H1 (cell line): Measurements from ENCODE around the gene GCAT. TPM values are rescaled to one million over a fixed set of nuclear protein-coding genes. Genes with fewer than 3 reads are reported as not detected.

Experiments used
- CTCF ChIA-PET: fragments of 300-600 bp; sonication (Branson Sonifier 250); formaldehyde crosslinking; loops from one replicate; lab custom pipeline; 2021; ENCODE audit not compliant: partially characterized antibody; lab: Charles Lee
- POLR2A ChIA-PET: fragments of 300-600 bp; sonication (Branson Sonifier 250); formaldehyde crosslinking; loops from one replicate; lab custom pipeline; 2021; ENCODE audit warnings: inconsistent platforms; ENCODE audit not compliant: partially characterized antibody; lab: Charles Lee
- DNase-seq, 2 experiments: peaks; one replicate each; pipeline versions ENCODE4 v3.0.0 to v3.0.0-alpha.2; 2010 to 2022; ENCODE audit warnings: low spot score in 2 of 2, low read depth in 1 of 2, mixed read lengths in 1 of 2
- FAIRE-seq: peaks from 2 replicates; lab custom pipeline; 2011; peaks lifted over from hg19 to GRCh38; lab: Jason Lieb, UNC
- H2AFZ ChIP-seq: 2 replicates; pipeline ENCODE4 v1.8.1; 2012; ENCODE audit warnings: low read length, inconsistent platforms
- H2AK5ac ChIP-seq: 2 replicates; pipeline ENCODE4 v1.6.1; 2013; ENCODE audit warnings: low read depth, low read length
- H2BK120ac ChIP-seq: replicated peaks from 2 replicates; pipeline ENCODE3; 2013; ENCODE audit warnings: low read depth, low read length, inconsistent platforms
- H2BK12ac ChIP-seq: 2 replicates; pipeline ENCODE4 v1.6.1; 2013; ENCODE audit warnings: low read depth, low read length
- H2BK15ac ChIP-seq: 2 replicates; pipeline ENCODE4 v1.6.1; 2013; ENCODE audit warnings: low read length
- H2BK20ac ChIP-seq: 2 replicates; pipeline ENCODE4 v1.6.1; 2013; ENCODE audit warnings: low read length
- H2BK5ac ChIP-seq: 2 replicates; pipeline ENCODE4 v1.6.1; 2013; ENCODE audit warnings: low read depth, low read length
- H3K14ac ChIP-seq: 2 replicates; pipeline ENCODE4 v1.6.1; 2013; ENCODE audit warnings: inconsistent platforms; ENCODE audit not compliant: insufficient read length
- H3K18ac ChIP-seq: 2 replicates; pipeline ENCODE4 v1.6.1; 2013; ENCODE audit warnings: low read length; ENCODE audit errors: extremely low read depth
- H3K23ac ChIP-seq: 2 replicates; pipeline ENCODE4 v1.6.1; 2013; ENCODE audit warnings: inconsistent platforms; ENCODE audit not compliant: insufficient read length
- H3K23me2 ChIP-seq: 2 replicates; pipeline ENCODE4 v1.6.1; 2013; ENCODE audit warnings: low read depth, low read length
- H3K27ac ChIP-seq: 2 replicates; pipeline ENCODE4 v1.6.1; 2011; ENCODE audit warnings: low read depth, low read length, inconsistent platforms
- H3K27me3 ChIP-seq, 4 experiments: replicated peaks in 1 of 4; 1 replicate in 1 of 4; 2 replicates in 3 of 4; pipeline versions ENCODE4 v1.6.1 to v1.8.1; 2011 to 2013; ENCODE audit warnings: low read length in 3 of 4, mild to moderate bottlenecking in 3 of 4, inconsistent platforms in 2 of 4, mixed read lengths in 2 of 4, moderate library complexity in 1 of 4; ENCODE audit not compliant: control insufficient read depth in 3 of 4, insufficient read depth in 3 of 4; ENCODE audit errors: extremely low read depth in 1 of 4
- H3K36me3 ChIP-seq, 4 experiments: 2 replicates each; pipeline versions ENCODE4 v1.6.1 to v1.8.1; 2011 to 2013; ENCODE audit warnings: mild to moderate bottlenecking in 4 of 4, low read length in 3 of 4, moderate library complexity in 2 of 4, control low read depth in 1 of 4, inconsistent platforms in 1 of 4; ENCODE audit not compliant: insufficient read depth in 4 of 4, control insufficient read depth in 2 of 4
- H3K4ac ChIP-seq: replicated peaks from 2 replicates; pipeline ENCODE3; 2013; ENCODE audit warnings: low read length, low read depth, mixed read lengths, inconsistent platforms; ENCODE audit not compliant: insufficient read length
- H3K4me1 ChIP-seq, 4 experiments: replicated peaks in 1 of 4; 1 replicate in 1 of 4; 2 replicates in 3 of 4; pipeline versions ENCODE4 v1.6.1 to v1.8.1; 2011 to 2013; ENCODE audit warnings: low read length in 3 of 4, inconsistent platforms in 2 of 4, mixed read lengths in 1 of 4; ENCODE audit not compliant: insufficient read depth in 4 of 4, control insufficient read depth in 3 of 4
- H3K4me2 ChIP-seq, 2 experiments: 2 replicates each; pipeline versions ENCODE4 v1.6.1 to v1.8.1; 2011 to 2013; ENCODE audit warnings: low read depth in 2 of 2, low read length in 2 of 2, control low read depth in 1 of 2, inconsistent platforms in 1 of 2, mild to moderate bottlenecking in 1 of 2; ENCODE audit not compliant: insufficient read depth in 1 of 2
- H3K4me3 ChIP-seq, 4 experiments: fragments of 200-600, 300-600 bp in 1 of 4; sonication (generic), shearing (Covaris generic), sonication (Bioruptor Twin) in 1 of 4; 2 replicates each; pipeline versions ENCODE4 v1.5.1 to v1.8.1; 2011 to 2016; ENCODE audit warnings: low read length in 4 of 4, low read depth in 3 of 4, control low read depth in 2 of 4, inconsistent platforms in 2 of 4, mild to moderate bottlenecking in 2 of 4, mixed read lengths in 1 of 4, moderate library complexity in 1 of 4; ENCODE audit not compliant: insufficient read depth in 2 of 4; ENCODE audit errors: extremely low read depth in 1 of 4
- H3K56ac ChIP-seq: replicated peaks from 2 replicates; pipeline ENCODE3; 2013; ENCODE audit warnings: low read depth, mild to moderate bottlenecking, mixed read lengths, low read length, inconsistent platforms; ENCODE audit not compliant: insufficient read length
- H3K79me1 ChIP-seq: 2 replicates; pipeline ENCODE4 v1.6.1; 2013; ENCODE audit warnings: low read depth, low read length, control low read depth
- H3K79me2 ChIP-seq, 2 experiments: 2 replicates each; pipeline versions ENCODE4 v1.6.1 to v1.8.1; 2012 to 2013; ENCODE audit warnings: low read length in 2 of 2, mild to moderate bottlenecking in 2 of 2, inconsistent platforms in 1 of 2; ENCODE audit not compliant: insufficient read depth in 2 of 2, control insufficient read depth in 1 of 2
- H3K9ac ChIP-seq, 4 experiments: replicated peaks in 1 of 4; 1 replicate in 1 of 4; 2 replicates in 3 of 4; pipeline versions ENCODE4 v1.6.1 to v1.8.1; 2011 to 2013; ENCODE audit warnings: low read depth in 3 of 4, low read length in 3 of 4, control low read depth in 2 of 4, mild to moderate bottlenecking in 2 of 4, moderate library complexity in 2 of 4, inconsistent platforms in 1 of 4; ENCODE audit errors: extremely low read depth in 1 of 4
- H3K9me3 ChIP-seq, 2 experiments: 2 replicates each; pipeline versions ENCODE4 v1.6.1 to v1.8.1; 2012 to 2013; ENCODE audit warnings: mild to moderate bottlenecking in 2 of 2, moderate library complexity in 2 of 2, control low read depth in 1 of 2, inconsistent platforms in 1 of 2, low read depth in 1 of 2, low read length in 1 of 2, mixed read lengths in 1 of 2; ENCODE audit not compliant: insufficient read depth in 2 of 2
- H4K20me1 ChIP-seq, 2 experiments: replicated peaks in 1 of 2; 2 replicates each; pipeline versions ENCODE3 to v1.8.1; 2011 to 2013; ENCODE audit warnings: inconsistent platforms in 2 of 2, low read length in 2 of 2, mild to moderate bottlenecking in 1 of 2; ENCODE audit not compliant: insufficient read depth in 2 of 2, control insufficient read depth in 1 of 2
- H4K5ac ChIP-seq: 2 replicates; pipeline ENCODE4 v1.6.1; 2013; ENCODE audit warnings: low read length, low read depth, mixed read lengths, inconsistent platforms; ENCODE audit not compliant: insufficient read length
- H4K8ac ChIP-seq: 2 replicates; pipeline ENCODE4 v1.8.0; 2013; ENCODE audit warnings: mild to moderate bottlenecking, moderate library complexity, low read length, inconsistent platforms; ENCODE audit not compliant: insufficient read depth; ENCODE audit errors: extremely low read depth
- H4K91ac ChIP-seq: replicated peaks from 2 replicates; pipeline ENCODE3; 2013; ENCODE audit warnings: low read length, mixed read lengths, inconsistent platforms; ENCODE audit not compliant: insufficient read length
- BRCA1 ChIP-seq: IDR thresholded peaks from 2 replicates; pipeline ENCODE4 v1.6.1; 2012; ENCODE audit warnings: low read depth, low read length, improper control_type of control experiment
- HDAC2 ChIP-seq, 2 experiments: fragments of 300-600 bp in 1 of 2; sonication (generic) in 1 of 2; IDR thresholded peaks; 2 replicates each; pipeline ENCODE4 v1.6.1; 2011 to 2012; ENCODE audit warnings: low read depth in 2 of 2, low read length in 2 of 2, mild to moderate bottlenecking in 2 of 2, moderate library complexity in 2 of 2, borderline replicate concordance in 1 of 2, inconsistent platforms in 1 of 2
- SAP30 ChIP-seq: fragments of 300-600 bp; sonication (generic); IDR thresholded peaks from 2 replicates; pipeline ENCODE4 v1.7.1; 2012; ENCODE audit warnings: low read length, moderate library complexity, mild to moderate bottlenecking, inconsistent platforms; ENCODE audit not compliant: insufficient read depth, insufficient replicate concordance
- SP4 ChIP-seq: IDR thresholded peaks from 2 replicates; pipeline ENCODE4 v1.6.1; 2012; ENCODE audit warnings: low read length, inconsistent platforms
- SRF ChIP-seq: IDR thresholded peaks from 2 replicates; pipeline ENCODE4 v1.6.1; 2011; ENCODE audit warnings: mild to moderate bottlenecking, low read depth, low read length, moderate library complexity
- SUZ12 ChIP-seq: fragments of 200-600 bp; sonication (generic); IDR thresholded peaks from 2 replicates; pipeline ENCODE4 v1.6.1; 2012; ENCODE audit warnings: mild to moderate bottlenecking, inconsistent platforms, low read length, moderate library complexity, mixed read lengths
- TEAD4 ChIP-seq: IDR thresholded peaks from 2 replicates; pipeline ENCODE4 v1.6.1; 2012; ENCODE audit warnings: low read depth, low read length, inconsistent platforms, mixed read lengths
- ZNF274 ChIP-seq: IDR thresholded peaks from 2 replicates; pipeline ENCODE4 v1.7.0; 2012; ENCODE audit warnings: low read length, borderline replicate concordance; ENCODE audit errors: extremely low read depth
- WGBS, 2 experiments: shearing (Covaris generic) in 1 of 2; methylation state at CpG; one replicate each; pipeline versions ENCODE4 v1.1.6 to v1.1.7; 2013 to 2015; ENCODE audit warnings: low lambda C conversion rate in 2 of 2, mixed read lengths in 2 of 2, inconsistent platforms in 1 of 2, low coverage in 1 of 2, missing lambda C conversion rate in 1 of 2; ENCODE audit not compliant: insufficient replicate concordance in 2 of 2, insufficient coverage in 1 of 2, insufficient read length in 1 of 2; ENCODE audit errors: extremely low coverage in 1 of 2, missing lambda C conversion rate in 1 of 2; 5-methylcytosine and 5-hydroxymethylcytosine counted together
- polyA plus RNA-seq, 7 experiments: library from polyadenylated mRNA; depleted of rRNA in 3 of 7; stranded (reverse) in 5 of 7; unstranded in 2 of 7; fragments of >200 nt in 5 of 7; fragments of 200-250 nt in 2 of 7; gene quantifications; 1 replicate in 5 of 7; 2 replicates in 1 of 7; 4 replicates in 1 of 7; pipeline versions ENCODE4 v1.2.1 to v1.2.3, GENCODE V29; 2011 to 2013; ENCODE audit warnings: missing spikeins in 2 of 7, mixed read lengths in 2 of 7
- total RNA-seq: library from RNA; stranded (reverse); fragmentation: NEBNext Ultra II Directional; extraction: Animal tissue kit (Norgen Biotek cat#: 25700); gene quantifications from 2 replicates; pipeline ENCODE4 v1.2.1, GENCODE V29; 2021

GCAT gene
- total and polyA plus RNA-seq, 2 of the 8 experiments (the other 6 are each of a cell fraction or from before 2014, with no cell fraction given), result 24.3 to 47.5 TPM

DNA sequence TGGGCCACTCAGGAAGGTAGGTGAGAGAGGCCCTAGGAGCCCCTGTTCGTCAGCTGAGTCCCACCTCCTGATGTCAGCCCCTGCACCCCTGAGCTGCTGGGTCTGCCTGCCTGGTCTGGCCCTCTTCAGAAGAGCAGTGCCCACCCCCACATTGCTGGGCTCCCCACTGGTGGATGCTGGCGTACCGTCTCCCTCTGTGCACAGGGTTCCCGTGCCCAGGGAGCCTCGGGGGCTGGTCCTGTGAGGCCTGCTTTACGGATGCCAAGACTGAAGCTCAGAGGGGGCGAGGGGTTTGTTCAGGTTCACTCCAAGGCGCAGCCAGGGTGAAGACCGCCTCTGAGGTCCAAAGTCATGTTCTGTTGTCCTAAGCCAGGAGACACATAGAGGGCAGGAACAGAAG is 44.7 kb upstream of the GCAT start:
- Histone ChIP-seq H3K4me1 (no peaks in the 10 kb centered on the region), H3K23me2 (no peaks in the 10 kb centered on the region), H2BK15ac (no peak overlapping the region), H4K20me1 (peaks cover 5 to 6% of the 10 kb centered on the region in 2 experiments), H3K36me3 (peaks cover 2 to 28% (median 11%) of the 10 kb centered on the region in 4 experiments; a peak in 6 of 8 replicates), H3K79me2 (no peaks in the 10 kb centered on the region), H3K23ac (no peak overlapping the region), H3K9me3 (no peaks in the 10 kb centered on the region), H3K27ac (no peak overlapping the region), H3K79me1 (no peaks in the 10 kb centered on the region), H3K56ac (no peak overlapping the region), H4K91ac (no peak overlapping the region), H2BK120ac (no peak overlapping the region), H3K27me3 (no peaks in the 10 kb centered on the region; a peak in 2 of 7 replicates), H2AFZ (no peak overlapping the region), H3K18ac (no peak overlapping the region), H4K5ac (no peak overlapping the region), H4K8ac (no peak overlapping the region), H3K4ac (no peak overlapping the region), H3K9ac (no peak overlapping the region), H3K4me3 (no peak overlapping the region), H3K14ac (no peak overlapping the region), H2AK5ac (no peak overlapping the region), H2BK12ac (no peak overlapping the region), H3K4me2 (no peak overlapping the region), H2BK5ac (no peak overlapping the region), H2BK20ac (no peak overlapping the region)
- 90% methylated on average over 9 of the region's 9 CpGs; no CpG with 5 or more reads in 1 of the 2 experiments for WGBS, 2 experiments
- DNase-seq, result no peak
- POLR2A ChIA-PET, result interaction anchor here (0.9 to 2.1 kb wide), 8 partner anchors 9 to 36 kb away, joined by 3 to 7 read pairs (median 4); no protein-coding TSS in a partner anchor
- FAIRE-seq, result no peak
- no peak for TF ChIP-seq SUZ12
- no peak for TF ChIP-seq BRCA1
- TF ChIP-seq SRF, result no peak
- TF ChIP-seq ZNF274, result no peak
- no peak for TF ChIP-seq SP4
- TF ChIP-seq SAP30, result no peak
- no peak for TF ChIP-seq TEAD4
- no peak for TF ChIP-seq HDAC2 (IDR thresholded peaks at IDR 0.05; ENCODE audit: borderline replicate concordance in 1 of 2, low read depth in 2 of 2, low read length in 2 of 2)
- CTCF ChIA-PET, result interaction anchor here (0.9 to 1.4 kb wide), 6 partner anchors 13 to 96 kb away, joined by 3 to 4 read pairs (median 3); a partner anchor contains a TSS
